ENCODE data around the gene CLSTN2. TPM values are rescaled to one million over a fixed set of nuclear protein-coding genes. Genes with fewer than 3 reads are reported as not detected.

The CLSTN2 gene
- total RNA-seq, 4 donors from 2014 or later: 19.5 to 66.7 (median 42.5) TPM

DNA sequence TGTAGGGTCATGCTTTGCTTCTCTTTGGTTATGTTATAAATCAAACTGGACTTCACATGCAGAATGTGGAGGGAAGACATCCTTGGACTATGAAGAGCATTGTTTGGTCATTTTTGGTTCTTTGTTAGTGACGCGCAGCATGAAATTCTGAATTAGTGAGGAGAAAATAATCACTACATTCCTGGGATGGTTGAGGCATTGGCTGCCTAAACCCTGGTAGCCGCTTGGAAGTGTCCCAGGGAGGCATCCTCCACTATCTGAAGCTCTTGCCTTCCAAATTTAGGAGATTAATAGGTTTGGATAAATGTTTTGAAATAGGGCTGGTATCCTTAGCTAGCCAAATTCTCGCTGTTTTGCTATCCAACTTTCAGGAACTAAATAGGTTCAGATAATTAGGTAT, 96.2 kb downstream of the CLSTN2 start:
- TF ChIP-seq, protein P1, sequence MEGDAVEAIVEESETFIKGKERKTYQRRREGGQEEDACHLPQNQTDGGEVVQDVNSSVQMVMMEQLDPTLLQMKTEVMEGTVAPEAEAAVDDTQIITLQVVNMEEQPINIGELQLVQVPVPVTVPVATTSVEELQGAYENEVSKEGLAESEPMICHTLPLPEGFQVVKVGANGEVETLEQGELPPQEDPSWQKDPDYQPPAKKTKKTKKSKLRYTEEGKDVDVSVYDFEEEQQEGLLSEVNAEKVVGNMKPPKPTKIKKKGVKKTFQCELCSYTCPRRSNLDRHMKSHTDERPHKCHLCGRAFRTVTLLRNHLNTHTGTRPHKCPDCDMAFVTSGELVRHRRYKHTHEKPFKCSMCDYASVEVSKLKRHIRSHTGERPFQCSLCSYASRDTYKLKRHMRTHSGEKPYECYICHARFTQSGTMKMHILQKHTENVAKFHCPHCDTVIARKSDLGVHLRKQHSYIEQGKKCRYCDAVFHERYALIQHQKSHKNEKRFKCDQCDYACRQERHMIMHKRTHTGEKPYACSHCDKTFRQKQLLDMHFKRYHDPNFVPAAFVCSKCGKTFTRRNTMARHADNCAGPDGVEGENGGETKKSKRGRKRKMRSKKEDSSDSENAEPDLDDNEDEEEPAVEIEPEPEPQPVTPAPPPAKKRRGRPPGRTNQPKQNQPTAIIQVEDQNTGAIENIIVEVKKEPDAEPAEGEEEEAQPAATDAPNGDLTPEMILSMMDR (IDR thresholded peaks at IDR 0.05; ENCODE audit: low read depth): no peak

DNA sequence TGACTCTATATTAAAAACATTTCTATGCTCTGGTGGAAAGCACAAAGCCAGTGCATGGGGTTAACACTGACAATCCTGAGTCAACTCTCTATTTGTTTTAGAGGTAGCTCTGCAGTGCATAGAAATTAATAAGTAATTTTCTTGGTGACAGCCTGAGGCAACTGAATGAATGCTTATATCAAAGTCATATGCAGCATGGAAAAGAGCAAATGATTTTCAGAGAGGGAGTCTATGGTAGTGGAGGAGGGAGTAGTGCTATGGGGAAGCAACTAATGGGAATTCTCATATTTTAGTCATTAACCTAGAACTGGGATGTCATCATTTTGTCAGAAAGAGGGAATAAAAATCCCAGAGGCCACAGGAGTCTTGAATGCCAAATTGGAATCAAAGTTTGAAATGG, 99.1 kb downstream of the CLSTN2 start:
- TF ChIP-seq, protein P1 (IDR thresholded peaks at IDR 0.05; ENCODE audit: low read depth): no peak

DNA sequence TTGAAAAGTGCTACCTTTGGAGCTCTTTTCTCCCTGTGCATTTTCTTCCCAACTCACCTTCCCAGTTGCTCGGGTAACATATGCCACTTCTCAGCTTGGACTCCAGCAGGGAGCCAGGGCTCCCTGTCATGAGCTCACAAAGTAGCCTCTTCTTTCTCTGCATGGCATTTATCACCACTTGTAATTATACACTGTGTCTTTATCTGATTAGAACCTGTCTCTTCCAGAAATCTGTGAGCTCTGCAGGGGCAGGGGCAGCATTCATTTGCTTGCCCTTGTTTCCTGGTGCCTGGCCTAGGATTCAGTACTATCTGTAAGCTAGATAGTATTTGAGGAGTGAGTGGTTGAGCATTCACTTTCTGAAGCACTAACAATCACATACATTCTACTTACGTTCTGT, 100.9 kb downstream of the CLSTN2 start:
- TF ChIP-seq, protein P1 (IDR thresholded peaks at IDR 0.05; ENCODE audit: low read depth): no peak

DNA sequence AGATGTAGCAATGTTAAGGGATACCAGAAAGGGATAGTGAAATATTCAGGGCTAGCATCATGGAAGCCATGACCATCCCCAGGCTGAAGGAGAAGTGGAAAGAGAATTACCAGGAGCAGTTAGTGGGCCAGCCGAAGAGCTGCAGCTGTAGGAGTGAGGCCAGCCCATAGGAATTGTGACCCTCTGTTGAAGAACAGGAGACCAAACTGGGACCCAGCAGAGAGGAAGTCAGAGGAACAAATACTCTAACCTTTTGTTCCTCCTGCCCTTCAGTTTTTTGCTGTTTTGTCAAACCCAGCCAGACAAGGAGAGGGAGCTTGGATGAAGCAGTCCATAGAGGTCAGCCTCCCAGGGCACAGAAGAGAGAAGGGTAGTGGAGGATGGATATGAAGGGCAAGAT, 115.4 kb downstream of the CLSTN2 start:
- TF ChIP-seq, protein P1 (IDR thresholded peaks at IDR 0.05; ENCODE audit: low read depth): no peak

DNA sequence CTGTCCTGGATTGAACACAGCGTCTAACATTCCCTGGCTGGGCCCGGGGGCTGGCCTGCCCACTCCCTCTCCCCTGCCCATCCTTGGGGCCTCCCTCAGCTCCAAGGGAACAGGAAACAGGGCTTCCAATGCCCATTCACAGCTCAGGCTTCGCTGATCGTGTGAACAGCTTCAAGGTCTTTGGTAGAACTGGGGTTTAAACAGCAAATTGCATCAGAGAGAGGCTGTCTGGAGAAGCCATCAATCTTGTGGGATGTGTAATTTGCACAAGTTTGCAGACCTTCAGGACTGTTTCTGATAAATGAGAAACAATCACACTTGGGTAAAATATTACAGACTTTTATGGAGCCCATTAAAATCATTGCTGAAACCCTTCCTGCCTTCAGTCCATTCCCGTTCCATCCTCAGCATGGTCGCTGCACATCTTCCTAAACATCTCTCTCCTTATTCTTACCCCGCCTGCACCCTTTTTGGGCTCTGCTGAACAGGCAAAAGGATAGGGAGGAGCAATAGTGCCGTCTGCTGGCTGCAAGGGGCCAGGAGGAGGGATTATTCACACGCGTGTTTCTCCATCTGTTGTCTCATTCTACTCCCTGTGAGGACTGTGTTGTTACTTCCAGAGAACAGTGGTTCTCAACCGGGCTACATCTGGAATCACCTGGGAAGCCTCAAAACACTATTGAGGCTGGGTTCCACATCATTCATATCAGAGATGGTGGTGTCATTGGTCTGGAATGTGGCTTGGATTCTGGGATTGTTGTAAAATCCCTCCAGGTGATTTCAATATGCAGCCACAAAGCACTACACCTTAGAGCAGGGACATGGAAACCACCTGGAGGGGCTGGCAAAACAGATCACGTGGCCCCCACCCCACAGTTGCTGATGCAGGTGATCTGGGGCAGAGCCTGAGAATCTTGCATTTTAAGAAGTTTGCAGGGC, 116.3 kb downstream of the CLSTN2 start:
- TF ChIP-seq, protein P1 (IDR thresholded peaks at IDR 0.05; ENCODE audit: low read depth): no peak

DNA sequence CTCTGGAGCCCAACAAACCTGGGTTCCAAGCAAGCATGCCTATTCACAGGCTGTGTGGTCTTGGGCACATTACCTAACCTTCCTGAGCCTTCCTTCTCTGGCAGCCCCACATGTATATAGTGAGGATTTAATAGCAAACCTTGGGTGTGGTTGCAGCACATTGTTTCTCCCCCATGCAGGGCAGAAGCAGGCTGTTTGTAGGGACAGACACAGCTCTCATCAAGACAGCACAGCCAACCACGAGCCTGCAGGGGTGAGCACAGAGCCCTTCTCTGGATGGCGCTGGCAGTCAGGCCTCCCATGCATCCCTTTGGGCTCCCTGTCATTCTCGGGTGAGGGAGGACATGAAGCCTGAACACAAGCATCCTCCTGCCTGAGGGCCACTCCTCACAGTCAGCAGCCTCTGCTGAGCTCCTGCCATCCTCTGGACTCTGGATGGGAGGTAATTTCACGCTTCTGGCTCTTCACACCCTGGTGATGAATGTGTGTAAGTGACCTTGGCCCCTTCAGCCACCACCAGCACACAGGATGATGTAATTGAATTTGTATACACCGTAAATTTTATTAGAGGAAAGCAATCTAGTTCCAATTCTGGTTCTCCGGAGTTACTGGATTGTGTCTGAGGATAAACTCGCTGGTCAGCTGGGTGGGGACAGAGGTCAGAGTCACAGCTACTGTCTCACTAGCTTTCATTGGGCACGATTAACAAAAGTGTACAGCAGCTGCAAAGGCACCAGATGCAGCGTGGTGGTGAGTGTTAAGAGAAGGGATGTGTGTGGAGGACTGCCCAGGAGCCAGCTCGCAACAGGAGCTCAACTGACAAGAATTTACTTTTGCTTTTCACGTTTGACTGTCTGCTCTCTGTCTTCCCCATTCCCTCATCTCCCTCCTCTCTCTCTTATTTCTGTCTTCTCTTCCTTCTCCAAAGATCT, 118.1 kb downstream of the CLSTN2 start:
- TF ChIP-seq, protein P1 (IDR thresholded peaks at IDR 0.05; ENCODE audit: low read depth): no peak

DNA sequence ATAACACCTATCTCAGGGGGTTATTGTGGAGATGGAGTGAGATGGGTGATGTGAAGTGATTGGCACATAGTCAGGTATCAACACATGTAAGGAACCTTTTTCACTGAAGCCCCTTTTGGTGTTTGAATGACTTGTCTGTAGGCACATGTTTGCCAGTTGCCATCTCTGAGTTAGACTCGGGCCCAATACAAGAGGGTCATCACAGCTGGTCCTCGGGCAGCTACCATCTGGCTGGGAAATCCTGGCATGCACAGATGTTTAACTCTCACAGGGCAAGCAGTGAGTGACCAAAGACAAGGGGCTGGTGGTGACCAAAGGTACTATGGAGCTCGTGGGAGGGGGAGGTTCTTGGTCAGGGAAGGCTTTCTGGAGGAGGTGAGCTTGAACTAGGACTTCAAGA, 118.8 kb downstream of the CLSTN2 start:
- TF ChIP-seq, protein P1 (IDR thresholded peaks at IDR 0.05; ENCODE audit: low read depth): no peak

All from subcutaneous adipose tissue (tissue), 4 donors.